Neural cell (in vitro differentiated cells): Measurements from ENCODE around the gene AASDH.

Source experiments
- EP300 ChIP-seq: fragments of 450-650 bp; conservative IDR thresholded peaks from 2 replicates; pipeline ENCODE4 v1.6.1; 2014; ENCODE audit warnings: antibody characterized with exemption, mild to moderate bottlenecking, moderate library complexity; ENCODE audit not compliant: poor library complexity, severe bottlenecking
- EZH2 ChIP-seq: fragments of 200-600, 300-800 bp; shearing (Covaris generic), sonication (generic); IDR thresholded peaks from 2 replicates; pipeline ENCODE4 v1.6.1; 2014; ENCODE audit warnings: antibody characterized with exemption, low read length, borderline replicate concordance, mild to moderate bottlenecking; ENCODE audit not compliant: insufficient read depth, poor library complexity, severe bottlenecking
- MXI1 ChIP-seq: fragments of 450-650 bp; conservative IDR thresholded peaks from 2 replicates; pipeline ENCODE4 v1.6.1; 2014; ENCODE audit warnings: antibody characterized with exemption, mild to moderate bottlenecking; ENCODE audit not compliant: poor library complexity, severe bottlenecking
- RAD21 ChIP-seq: fragments of 450-650 bp; conservative IDR thresholded peaks from 2 replicates; pipeline ENCODE4 v1.6.1; 2014; ENCODE audit warnings: antibody characterized with exemption, mild to moderate bottlenecking, moderate library complexity
- TAF1 ChIP-seq: IDR thresholded peaks from 2 replicates; pipeline ENCODE4 v1.6.1; 2012; ENCODE audit warnings: low read depth
- TF ChIP-seq, protein P1 (sequence below): fragments of 450-650 bp; IDR thresholded peaks from 2 replicates; pipeline ENCODE4 v1.5.1; 2014; ENCODE audit warnings: antibody characterized with exemption, mild to moderate bottlenecking, moderate library complexity; ENCODE audit not compliant: poor library complexity, severe bottlenecking
- TF ChIP-seq, protein P2 (sequence below): IDR thresholded peaks from 2 replicates; pipeline ENCODE4 v1.6.1; 2012; ENCODE audit warnings: borderline replicate concordance

- TF ChIP-seq MXI1, result no peak
- TF ChIP-seq, protein P1, sequence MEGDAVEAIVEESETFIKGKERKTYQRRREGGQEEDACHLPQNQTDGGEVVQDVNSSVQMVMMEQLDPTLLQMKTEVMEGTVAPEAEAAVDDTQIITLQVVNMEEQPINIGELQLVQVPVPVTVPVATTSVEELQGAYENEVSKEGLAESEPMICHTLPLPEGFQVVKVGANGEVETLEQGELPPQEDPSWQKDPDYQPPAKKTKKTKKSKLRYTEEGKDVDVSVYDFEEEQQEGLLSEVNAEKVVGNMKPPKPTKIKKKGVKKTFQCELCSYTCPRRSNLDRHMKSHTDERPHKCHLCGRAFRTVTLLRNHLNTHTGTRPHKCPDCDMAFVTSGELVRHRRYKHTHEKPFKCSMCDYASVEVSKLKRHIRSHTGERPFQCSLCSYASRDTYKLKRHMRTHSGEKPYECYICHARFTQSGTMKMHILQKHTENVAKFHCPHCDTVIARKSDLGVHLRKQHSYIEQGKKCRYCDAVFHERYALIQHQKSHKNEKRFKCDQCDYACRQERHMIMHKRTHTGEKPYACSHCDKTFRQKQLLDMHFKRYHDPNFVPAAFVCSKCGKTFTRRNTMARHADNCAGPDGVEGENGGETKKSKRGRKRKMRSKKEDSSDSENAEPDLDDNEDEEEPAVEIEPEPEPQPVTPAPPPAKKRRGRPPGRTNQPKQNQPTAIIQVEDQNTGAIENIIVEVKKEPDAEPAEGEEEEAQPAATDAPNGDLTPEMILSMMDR, result no peak
- no peak for TF ChIP-seq TAF1
- TF ChIP-seq EZH2, result no peak
- TF ChIP-seq, protein P2, sequence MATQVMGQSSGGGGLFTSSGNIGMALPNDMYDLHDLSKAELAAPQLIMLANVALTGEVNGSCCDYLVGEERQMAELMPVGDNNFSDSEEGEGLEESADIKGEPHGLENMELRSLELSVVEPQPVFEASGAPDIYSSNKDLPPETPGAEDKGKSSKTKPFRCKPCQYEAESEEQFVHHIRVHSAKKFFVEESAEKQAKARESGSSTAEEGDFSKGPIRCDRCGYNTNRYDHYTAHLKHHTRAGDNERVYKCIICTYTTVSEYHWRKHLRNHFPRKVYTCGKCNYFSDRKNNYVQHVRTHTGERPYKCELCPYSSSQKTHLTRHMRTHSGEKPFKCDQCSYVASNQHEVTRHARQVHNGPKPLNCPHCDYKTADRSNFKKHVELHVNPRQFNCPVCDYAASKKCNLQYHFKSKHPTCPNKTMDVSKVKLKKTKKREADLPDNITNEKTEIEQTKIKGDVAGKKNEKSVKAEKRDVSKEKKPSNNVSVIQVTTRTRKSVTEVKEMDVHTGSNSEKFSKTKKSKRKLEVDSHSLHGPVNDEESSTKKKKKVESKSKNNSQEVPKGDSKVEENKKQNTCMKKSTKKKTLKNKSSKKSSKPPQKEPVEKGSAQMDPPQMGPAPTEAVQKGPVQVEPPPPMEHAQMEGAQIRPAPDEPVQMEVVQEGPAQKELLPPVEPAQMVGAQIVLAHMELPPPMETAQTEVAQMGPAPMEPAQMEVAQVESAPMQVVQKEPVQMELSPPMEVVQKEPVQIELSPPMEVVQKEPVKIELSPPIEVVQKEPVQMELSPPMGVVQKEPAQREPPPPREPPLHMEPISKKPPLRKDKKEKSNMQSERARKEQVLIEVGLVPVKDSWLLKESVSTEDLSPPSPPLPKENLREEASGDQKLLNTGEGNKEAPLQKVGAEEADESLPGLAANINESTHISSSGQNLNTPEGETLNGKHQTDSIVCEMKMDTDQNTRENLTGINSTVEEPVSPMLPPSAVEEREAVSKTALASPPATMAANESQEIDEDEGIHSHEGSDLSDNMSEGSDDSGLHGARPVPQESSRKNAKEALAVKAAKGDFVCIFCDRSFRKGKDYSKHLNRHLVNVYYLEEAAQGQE, result no peak
- TF ChIP-seq RAD21, result no peak
- TF ChIP-seq EP300, result no peak
Observed at GRCh38 chr4:56360071-56360470, 27.2 kb downstream of the AASDH start.
